ENCODE data around the gene CATSPERB.

DNA sequence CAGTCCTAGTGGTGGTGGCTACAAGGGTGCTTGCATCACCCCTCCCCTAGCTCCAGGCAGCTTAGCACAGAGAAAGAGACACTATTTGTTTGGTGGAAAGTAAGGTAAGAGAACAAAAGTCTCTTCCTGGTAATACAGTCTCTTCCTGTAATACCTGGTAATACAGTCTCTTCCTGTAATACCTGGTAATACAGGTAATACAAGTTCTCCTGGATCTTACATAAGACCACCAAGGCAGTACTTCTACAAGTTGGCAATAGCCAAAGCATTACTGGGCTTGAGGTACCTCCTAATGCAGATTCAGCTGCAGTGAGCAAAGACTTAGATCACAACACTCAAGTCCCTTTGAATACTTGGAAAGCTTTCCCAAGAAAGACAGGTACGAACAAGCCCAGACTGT, 77.0 kb downstream of the CATSPERB start:
- TF ChIP-seq, protein P1, sequence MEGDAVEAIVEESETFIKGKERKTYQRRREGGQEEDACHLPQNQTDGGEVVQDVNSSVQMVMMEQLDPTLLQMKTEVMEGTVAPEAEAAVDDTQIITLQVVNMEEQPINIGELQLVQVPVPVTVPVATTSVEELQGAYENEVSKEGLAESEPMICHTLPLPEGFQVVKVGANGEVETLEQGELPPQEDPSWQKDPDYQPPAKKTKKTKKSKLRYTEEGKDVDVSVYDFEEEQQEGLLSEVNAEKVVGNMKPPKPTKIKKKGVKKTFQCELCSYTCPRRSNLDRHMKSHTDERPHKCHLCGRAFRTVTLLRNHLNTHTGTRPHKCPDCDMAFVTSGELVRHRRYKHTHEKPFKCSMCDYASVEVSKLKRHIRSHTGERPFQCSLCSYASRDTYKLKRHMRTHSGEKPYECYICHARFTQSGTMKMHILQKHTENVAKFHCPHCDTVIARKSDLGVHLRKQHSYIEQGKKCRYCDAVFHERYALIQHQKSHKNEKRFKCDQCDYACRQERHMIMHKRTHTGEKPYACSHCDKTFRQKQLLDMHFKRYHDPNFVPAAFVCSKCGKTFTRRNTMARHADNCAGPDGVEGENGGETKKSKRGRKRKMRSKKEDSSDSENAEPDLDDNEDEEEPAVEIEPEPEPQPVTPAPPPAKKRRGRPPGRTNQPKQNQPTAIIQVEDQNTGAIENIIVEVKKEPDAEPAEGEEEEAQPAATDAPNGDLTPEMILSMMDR (conservative IDR thresholded peaks at IDR 0.05 in 1 of 2, IDR thresholded peaks at IDR 0.05 in 1 of 2; ENCODE audit: extremely low read depth in 1 of 2, insufficient read depth in 1 of 2, low read depth in 1 of 2, low read length in 2 of 2), result no peak
- TF ChIP-seq EZH2 (IDR thresholded peaks at IDR 0.05; ENCODE audit: borderline replicate concordance, low read length), result no peak

Measured in mammary epithelial cell (primary cell).